GM18520 (cell line): ENCODE data around the gene SLC22A6.

Experiments
- ATAC-seq: cut with Tn5 transposase; IDR thresholded peaks from one replicate; pipeline ENCODE4 v1.9.1; 2021; ENCODE audit not compliant: unreplicated experiment

The SLC22A6 gene, protein sequence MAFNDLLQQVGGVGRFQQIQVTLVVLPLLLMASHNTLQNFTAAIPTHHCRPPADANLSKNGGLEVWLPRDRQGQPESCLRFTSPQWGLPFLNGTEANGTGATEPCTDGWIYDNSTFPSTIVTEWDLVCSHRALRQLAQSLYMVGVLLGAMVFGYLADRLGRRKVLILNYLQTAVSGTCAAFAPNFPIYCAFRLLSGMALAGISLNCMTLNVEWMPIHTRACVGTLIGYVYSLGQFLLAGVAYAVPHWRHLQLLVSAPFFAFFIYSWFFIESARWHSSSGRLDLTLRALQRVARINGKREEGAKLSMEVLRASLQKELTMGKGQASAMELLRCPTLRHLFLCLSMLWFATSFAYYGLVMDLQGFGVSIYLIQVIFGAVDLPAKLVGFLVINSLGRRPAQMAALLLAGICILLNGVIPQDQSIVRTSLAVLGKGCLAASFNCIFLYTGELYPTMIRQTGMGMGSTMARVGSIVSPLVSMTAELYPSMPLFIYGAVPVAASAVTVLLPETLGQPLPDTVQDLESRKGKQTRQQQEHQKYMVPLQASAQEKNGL

DNA sequence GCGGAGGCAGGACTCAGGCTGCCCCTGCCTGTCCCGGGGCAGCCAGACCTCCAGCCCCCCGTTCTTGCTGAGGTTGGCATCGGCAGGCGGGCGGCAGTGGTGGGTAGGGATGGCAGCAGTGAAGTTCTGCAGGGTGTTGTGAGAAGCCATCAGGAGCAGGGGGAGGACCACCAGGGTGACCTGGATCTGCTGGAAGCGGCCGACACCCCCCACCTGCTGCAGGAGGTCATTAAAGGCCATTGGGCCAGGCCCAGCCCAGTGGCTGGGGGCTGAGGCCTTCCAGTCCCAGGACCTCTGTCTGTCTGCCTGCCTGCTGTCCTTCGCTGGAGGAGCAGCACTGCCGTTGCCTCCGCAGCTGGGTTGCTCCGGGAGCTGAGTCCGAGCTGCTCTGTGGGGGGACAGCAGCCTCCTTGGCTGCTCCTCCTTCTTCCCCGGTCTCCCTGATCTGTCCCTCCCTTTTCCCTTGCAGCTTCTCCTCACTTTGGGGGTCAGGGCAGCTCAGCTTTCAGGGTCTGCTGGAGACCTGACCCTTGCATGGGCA, at the start of gene SLC22A6:
SLC22A6 (minus strand) TSS at position 517 of the 541 bp plus-strand sequence; CDS start at position 240, 277 bp downstream.
- no peak for ATAC-seq

- ATAC-seq, result no peak
Observed at GRCh38 chr11:63032457-63032856, 47.7 kb upstream of the SLC22A6 start.

- ATAC-seq, result no peak
Observed at GRCh38 chr11:63023841-63024648, 39.3 kb upstream of the SLC22A6 start.

- no peak for ATAC-seq
Observed at GRCh38 chr11:63023222-63023814, 38.6 kb upstream of the SLC22A6 start.

- no peak for ATAC-seq
Observed at GRCh38 chr11:63022441-63022840, 37.7 kb upstream of the SLC22A6 start.

DNA sequence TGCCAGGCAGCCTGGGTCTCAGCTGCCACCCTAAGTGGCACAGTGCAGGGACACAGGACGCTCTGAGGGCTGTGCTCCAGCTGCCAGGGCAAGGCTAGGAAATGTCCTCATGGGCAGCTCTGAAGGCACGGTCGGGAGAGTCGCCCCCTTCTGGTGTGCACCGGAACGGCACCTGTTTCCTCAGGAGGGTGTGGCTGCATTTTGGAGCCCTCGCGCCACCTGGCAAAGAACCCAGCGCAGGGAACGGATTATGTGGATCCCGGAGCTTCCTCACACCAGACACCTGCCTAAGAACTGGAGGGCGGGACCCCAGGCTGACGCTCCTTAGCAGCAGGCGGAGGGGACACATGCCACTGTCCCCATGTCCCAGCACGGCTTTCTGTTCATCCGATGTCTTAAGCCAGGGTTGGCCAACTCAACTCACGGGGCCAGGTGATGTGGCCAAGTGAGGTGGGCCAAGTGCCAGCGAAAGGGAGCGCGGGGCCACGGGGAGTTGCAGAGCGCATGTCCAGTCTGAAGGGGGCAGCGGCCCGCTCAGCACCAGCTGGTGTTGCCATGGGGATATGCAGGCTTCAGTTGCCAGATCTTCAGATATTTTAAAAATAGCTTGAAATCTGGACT, 36.0 kb upstream of the SLC22A6 start:
- ATAC-seq, result no peak

DNA sequence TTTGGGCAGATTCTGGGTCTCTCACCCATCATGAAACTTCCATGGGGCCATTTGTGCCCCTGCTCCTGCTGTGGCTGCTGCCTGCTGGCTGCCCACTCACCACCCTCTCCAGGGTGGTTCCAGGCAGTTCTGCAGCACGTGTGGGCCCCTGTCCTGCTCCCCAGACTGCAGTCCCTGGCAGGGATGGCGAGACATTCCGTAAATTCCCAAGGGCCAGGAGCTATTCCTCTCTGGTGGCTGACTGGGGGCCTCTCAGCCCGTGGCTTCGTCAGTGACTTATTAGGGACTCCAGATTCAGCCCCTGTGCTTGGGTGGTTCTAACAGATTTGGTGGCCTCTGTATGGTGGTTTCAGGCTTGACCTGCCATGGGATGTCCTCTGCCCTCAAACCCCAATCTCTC, 34.7 kb upstream of the SLC22A6 start:
- ATAC-seq, result no peak

DNA sequence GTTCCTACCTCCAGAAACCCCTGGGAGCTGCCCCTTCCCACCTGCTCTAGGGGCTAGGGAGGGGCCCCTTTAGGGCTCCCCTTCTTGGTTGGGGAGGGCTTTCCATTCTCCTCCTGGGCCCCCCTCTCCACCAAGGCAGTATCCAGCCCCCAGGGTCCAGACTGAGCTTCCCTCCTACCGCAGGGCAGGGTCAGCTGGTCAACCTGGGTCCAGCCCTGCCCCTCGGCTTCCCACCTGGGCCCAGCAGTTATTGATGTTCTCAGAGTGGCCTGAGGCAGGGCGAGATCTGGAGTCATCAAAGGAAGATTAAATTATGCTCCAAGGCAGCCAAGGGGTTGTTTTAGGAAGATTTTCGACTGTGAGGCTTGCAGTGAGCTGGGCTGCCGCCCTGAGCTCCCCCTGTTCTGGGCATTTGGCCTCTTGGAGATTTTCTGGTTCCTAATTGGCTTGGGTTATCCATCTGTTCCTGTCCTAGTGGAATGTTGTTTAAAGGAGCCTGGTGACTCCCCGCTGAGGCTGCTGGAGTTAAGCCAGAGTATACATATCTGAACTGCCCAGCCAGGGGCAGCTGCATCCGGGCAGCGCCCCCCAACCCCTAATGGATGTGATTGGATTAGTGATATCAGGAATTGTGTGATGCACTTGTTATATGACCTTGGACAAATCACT, 32.7 kb upstream of the SLC22A6 start:
- ATAC-seq, result no peak

DNA sequence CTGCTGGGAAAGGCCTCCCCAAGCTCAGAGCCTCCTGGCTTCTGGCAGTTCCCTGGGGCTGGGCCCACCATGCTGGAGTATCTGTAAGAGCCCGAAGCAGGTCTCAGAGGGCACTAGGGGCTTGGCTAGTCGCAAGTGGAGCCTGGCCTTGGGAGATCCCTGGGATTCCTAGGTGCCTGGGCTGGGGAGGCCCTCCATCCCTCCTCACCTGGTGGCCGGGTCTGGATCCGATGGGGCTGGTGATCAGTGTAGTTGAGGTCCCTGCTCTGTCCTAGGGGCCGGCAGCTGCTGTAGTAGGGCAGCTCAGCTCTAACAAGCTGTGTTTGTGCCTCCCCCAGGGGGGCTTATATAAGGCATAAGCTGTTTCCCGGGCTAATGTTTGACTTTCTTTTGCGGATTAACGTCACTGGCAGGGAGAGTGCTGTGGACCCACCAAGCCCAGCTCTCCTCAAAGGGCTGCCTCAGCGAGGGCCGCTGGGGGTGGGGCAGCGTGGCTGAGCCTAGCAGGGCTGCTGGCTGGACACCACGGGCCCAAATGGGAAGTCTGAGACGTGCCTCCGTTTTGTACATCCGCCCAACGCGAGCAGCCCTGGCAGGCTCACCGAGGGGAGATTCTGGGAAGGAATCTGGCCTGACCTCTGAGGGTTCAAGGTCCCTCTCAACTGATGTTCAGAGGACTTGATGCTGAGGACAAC, 30.9 kb upstream of the SLC22A6 start, which contains the start of gene SLC22A8:
SLC22A8 (minus strand) TSS at position 321 of the 695 bp plus-strand sequence. CDS start 883 bp downstream, outside the sequence.
- ATAC-seq, result no peak

GRCh38 chr11:63014408-63015055, 29.8 kb upstream of the SLC22A6 start:
- ATAC-seq, result no peak

DNA sequence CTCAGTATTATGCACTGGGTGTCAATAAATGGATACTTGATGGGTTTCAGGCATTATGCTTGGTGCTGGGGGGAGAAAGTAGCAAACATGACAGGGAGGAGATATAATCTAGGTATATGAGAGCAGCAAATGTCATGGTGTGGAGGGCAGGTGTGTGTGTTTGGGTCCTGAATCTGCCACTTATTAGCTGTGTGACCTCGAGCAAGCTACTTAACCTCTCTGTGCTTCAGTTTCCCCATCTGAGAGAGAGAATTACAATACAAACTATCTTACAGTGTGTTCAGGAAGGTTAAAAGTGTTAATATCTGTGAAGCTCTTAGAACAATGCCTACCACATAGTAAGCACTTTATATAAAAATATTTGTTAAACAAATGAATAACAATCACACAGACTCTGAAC, 28.1 kb upstream of the SLC22A6 start:
- ATAC-seq, result no peak

- ATAC-seq, result no peak
Observed at GRCh38 chr11:63012430-63012829, 27.7 kb upstream of the SLC22A6 start.

DNA sequence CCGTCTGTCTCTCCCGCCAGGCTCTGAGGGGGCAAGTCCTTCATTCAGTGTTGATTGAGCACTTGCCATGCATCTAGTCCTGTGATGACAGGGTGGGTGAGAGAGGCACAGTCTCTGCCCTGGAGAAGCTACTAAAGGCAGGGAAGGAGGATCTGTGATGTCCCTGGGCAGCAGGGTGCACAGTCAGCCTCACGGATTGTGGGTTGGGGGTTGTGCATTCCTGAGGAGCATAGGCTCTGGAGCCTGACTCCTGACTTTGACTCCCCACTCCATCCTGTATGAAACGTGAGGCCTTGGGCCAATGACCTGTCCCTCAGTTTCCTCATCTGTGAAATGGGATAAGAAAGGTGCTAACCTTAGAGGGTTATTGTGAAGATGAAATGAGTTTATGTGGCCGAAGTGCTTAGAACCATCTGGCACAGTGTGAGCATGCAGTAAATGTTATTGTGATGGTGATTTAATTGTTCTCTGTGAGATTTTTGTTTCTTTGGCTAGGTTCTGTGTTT, 26.2 kb upstream of the SLC22A6 start:
- ATAC-seq, result no peak

DNA sequence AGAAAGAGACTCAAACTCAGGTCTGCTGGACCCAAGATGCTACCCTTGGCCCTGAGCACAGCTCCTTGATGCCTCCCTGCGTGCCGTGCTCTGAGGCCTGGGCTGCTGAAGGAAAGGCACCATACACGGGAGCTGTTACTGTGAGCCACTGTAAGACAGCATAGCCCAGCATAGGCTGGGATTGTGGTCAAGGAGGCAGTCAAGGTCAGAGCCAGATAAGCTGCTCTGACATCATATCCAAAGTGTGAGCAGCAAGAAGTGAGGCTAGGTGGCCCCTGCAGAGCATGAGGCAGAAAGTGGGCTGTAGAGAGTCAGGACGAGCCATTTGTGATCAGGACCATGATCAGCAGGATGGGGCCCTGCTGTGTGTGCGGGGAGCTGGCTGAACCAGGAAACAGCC, 23.2 kb upstream of the SLC22A6 start:
- no peak for ATAC-seq

- no peak for ATAC-seq
Observed at GRCh38 chr11:63001456-63001855, 16.7 kb upstream of the SLC22A6 start.

GRCh38 chr11:62999649-63000048, 14.9 kb upstream of the SLC22A6 start:
- no peak for ATAC-seq

DNA sequence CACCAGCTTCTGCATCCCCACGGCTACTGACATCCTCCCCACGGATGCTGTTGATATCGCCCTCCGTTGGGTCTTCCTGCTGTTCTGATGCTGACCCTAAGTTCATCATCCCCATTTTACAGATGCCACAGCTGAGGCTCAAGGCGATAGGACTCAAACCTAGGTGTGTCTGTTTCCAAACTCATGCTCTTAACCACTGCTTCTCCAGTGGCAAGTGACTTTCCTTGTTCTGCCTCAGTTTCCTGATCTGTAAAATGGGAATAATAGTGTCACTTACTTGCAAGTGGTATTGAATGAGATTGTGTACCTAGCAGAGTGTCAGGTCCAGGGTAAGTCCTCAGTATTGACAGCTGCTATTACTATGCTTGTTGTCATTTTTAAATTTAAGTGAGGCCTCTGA, 14.4 kb upstream of the SLC22A6 start:
- no peak for ATAC-seq

DNA sequence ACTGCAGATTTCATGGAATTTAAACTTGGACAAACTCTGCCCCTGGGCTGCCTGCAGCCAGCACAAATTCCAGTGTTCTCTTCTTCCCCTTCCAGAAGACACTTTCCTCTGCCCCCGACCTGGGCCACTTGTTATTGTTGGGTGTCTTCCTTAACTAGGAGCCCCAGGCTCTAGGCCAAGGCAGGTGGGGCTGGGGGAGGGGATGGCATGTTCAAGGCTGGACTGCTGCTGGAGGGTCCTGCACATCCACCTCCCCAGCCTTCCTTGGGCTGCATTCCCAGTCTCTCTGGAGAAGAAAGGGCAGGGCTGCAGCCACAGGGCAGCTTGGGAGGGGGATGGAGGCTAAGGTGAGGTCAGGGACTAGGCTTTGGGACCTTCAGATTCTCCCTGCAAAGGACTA, 11.5 kb upstream of the SLC22A6 start:
- no peak for ATAC-seq

DNA sequence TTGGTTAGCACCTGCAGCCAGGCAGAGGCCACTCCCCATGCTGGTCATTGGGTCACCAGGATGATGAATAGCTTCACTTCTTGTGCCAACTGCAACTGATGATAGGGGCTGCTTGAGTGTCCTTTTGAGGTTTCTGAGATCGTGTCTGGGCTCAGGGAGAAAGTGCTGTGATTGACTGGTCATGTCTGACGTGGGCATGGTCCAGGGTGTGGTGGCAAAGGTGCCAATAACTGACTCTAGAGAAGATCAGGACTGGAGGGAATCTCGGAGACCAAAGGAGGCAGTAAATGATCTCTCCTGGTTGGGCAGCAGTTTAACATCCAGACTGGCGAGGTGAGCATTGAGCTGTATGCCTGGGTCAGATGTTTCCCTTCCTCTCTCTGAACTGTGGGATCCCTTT, 10.0 kb upstream of the SLC22A6 start:
- no peak for ATAC-seq
